Ramos (cell line): Measurements from ENCODE around the gene TSNAXIP1.
"Not testable (repeated sequence)": the region's sequence is repeated elsewhere in the genome, so short reads cannot be mapped to it uniquely, and the experiment has no call there.

Experiments used
- in situ Hi-C: fragments of 300-500 bp; cut with MboI; formaldehyde crosslinking; loops from one replicate; pipeline ENCODE4 v1.14.3; 2022; ENCODE audit warnings: low sequenced_read_pairs; ENCODE audit not compliant: unreplicated experiment

Gene TSNAXIP1

DNA sequence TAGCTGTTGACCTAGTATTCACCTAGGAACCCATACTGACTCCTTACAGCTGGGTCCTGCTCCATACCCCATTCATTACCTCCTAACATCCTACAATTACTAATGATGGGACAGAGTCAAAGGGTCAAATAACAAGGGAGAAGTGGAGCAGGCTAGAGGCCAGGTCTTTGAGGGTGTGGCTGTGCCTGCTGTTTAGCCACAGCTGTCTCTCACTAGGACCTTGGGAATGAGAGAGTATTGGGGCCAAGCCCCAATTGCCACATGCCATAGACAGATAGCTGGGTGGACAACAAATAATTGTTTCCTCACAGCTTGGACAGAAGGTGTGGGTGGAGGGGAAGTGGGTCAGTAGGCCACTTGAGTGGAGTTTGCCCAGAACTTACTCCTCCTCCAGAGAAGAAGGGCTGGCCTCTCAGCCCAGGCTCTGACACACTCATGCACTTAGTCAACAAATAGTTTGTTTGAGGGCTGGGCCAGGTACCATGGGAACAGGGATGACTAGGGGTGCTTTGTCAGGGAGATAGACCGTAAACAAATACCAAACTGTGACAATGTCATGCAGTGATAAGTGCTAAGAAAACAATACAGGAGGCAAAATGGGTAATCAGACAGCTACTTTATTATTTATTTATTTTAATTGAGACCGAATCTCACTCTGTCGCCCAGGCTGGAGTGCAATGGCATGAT, 51.0 kb downstream of the TSNAXIP1 start:
- in situ Hi-C loops = no loop called here

DNA sequence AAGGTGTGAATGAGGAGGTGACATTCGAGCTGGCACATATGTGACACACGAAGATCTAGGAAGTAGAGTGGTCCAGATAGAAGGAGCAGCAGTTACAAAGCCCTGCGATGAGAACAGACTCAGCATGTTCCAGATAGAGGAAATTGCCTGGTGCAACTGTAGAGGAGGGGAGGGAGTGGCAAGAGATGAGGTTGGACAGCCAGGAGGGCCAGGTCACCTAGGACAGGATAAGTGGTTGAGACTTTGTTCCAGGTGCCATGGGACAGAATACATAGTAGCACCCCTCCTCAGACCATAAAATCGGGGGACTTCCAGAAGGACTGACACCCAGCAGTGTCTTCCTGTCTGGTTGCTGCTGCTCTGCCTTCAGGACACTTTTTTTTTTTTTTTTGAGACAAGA, 51.8 kb downstream of the TSNAXIP1 start:
- in situ Hi-C loops = no loop called here

DNA sequence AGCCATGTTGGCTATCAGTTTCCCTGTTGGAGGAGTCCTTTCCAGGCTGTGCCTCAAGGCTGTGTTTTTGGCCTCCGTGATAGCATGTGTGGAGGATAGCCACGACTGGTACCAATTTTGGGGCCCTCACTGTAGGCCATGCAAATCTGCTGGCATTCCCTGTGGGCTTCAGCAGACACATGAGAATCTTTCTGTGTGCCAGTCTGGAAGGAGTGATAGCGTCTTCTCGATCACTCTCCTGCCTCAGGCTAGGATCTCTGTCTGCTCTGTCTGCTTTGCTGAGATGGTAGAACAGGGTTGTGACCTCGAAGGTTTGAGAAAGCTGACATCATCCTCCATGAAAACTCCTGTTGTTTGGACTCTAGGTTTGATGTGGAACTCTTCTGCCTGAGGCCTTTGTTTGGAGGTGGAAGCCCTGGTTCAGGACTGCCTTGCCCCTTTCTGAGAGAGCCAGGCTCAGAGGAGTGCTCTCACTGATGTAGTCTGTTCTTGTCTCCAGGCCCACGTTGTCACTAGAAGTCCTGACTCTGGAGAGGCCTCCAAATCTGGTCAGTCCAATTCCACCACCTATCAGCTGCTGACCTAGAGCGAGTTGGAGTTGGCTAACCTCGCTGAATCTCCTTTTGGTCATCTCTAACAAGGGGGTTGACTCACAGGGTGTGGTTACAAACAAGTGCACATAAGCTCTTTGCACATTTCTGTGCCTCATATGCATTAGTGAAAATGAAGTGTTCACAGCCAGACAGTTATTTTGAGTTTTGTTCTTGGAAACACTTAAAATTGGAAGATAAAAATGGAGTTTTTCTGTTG, 54.1 kb downstream of the TSNAXIP1 start:
- in situ Hi-C loops = no loop called here

DNA sequence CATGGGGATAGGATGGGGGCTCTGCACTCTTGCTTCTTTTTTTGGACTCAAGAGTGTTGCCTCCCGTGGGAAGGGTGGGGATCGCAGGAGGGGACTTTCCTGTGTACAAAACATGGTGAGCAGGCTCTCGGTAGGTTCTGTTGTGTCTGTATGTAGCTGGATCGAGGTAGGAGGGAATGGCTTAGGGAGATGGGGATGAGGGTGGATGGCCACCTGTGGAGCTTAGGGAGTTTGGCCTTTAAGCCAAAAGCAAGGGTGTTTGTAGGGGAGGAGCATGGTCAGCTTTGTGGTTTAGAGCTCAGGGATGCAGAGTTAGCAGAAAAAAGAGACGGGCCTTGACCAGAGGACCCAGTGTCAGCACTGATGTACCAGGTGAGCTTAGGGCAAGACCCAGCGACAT, 55.2 kb downstream of the TSNAXIP1 start:
- in situ Hi-C loops = no loop called here

DNA sequence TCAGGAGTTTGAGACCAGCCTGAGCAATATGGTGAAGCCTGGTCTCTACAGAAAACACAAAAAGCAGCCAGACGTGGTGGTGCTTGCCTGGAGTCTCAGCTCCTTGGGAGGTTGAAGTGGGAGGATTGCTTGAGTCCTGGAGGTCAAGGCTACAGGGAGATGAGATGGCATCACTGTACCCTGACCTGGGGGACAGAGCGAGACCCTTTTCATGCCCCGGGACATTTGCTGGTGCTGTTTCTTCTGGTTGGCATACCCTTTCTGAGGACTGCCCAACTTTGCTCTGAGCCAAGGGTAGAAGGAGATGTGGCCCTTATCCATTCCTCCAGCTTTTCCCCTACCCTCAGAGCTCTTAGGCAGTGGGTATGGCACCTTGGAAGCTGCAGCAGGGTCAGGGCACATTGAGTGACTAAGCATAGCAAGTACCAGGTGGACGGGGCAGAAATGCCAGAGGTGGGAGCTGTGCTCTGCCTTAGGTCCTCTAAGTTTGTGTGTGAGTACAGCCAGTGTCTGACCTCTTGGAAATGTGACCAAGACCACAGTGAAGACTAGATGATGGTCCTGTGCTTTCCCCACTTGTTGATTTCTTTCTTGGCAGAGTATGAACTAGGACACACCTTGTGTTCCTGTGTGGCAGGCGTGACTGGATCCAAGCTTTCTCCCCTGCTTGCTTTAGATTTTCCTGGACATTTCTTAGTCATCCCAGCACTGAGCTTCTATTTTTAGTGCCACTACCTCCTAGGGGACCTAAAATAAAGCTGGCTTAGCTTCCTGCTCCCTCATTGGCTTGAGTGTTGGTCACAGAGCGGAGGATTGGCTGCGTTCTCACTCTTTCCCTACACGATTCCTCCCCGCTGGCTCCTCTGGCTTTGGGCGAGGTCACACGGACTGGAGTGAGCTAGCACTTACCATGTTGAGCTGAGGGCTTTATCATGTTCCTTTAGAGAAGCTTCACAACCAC, 56.2 kb downstream of the TSNAXIP1 start:
- in situ Hi-C loops = no loop called here

DNA sequence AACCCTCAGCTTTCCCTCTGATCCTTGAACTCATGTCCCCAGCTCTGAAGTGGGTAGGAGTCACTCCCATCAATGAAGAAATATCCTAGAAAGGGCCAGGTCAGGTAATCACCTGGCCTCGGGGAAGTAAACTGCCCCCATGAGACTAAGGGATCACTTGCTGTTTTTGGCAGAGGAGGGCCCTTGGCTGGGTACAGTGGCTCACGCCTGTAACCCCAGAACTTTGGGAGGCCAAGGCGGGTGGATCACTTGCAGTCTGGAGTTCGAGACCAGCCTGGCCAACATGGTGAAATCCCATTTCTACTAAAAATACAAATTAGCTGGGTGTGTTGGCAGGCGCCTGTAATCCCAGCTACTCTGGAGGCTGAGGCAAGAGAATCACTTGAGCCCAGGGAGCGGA, 57.4 kb downstream of the TSNAXIP1 start:
- in situ Hi-C loops = not testable (repeated sequence)

DNA sequence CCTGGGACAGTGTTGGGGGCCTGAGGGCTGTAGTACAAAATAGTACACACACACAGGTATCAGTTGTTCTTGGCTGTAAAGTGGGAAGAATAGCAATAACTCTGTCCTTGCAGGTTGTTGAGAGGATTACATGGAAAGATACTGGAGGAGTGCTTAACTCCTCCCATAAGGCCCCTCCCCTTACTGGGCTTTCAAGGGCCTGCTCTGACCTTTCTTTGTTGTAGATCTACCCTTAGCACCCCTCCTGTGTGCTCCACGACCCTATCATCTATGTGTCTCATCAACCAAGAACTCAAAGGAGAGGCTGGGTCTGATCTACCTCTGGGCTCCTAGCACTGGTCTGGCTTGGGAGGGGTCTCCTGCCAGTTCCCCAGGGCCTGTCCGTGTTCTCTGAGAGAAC, 57.9 kb downstream of the TSNAXIP1 start:
- in situ Hi-C loops = no loop called here

DNA sequence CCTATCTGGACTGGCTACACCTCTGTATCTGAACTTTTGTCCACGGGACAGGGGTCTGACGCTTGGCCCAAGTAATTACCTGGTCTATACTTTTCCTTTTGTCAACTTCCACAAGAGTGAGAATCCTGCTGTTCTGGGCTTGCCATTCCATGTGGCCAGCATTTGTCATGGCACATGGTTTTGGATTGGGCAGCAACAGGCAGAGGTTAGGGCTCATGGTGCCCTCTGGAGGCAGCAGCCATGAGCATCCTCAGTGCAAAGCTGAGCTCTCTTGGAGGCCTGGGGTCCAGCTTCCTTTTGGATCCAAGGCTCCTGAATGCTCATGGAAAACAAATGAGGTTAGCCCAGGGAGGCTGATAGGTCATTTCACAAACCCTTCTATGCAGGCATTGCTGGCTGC, 58.6 kb downstream of the TSNAXIP1 start:
- in situ Hi-C loops = no loop called here

DNA sequence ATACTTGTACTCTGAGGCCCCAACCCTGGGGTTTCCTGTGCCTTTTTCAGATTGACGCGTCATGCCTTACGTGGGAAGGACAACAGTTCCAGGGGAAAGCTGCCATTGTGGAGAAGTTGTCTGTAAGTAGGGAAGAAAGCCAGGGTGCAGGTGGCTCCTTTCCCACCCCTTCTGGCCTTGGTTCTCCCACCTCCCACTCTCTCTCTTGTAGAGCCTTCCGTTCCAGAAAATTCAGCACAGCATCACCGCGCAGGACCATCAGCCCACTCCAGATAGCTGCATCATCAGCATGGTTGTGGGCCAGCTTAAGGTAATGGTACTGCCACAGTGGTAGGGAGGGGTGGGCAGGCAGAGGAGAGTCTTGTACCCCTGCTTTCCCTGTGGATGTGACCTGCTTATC, 61.6 kb downstream of the TSNAXIP1 start:
- in situ Hi-C loops = no loop called here

DNA sequence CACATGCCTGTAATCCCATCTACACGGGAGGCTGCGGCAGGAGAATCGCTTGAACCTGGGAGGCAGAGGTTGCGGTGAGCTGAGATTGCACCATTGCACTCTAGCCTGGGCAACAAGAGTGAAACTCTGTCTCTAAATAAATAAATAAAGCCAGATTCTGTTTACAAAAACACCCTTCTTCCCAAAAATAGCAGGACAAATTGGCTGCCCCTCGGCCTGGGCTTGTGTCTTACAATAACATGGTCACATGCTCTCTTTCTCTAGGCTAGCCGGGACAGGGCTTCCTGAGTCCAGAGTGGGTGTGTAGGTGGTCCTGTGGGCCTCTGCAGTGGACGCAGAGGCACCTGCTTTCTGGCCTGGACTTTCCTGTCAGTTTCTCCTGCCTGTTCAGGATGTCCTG, 63.0 kb downstream of the TSNAXIP1 start:
- in situ Hi-C loops = no loop called here

DNA sequence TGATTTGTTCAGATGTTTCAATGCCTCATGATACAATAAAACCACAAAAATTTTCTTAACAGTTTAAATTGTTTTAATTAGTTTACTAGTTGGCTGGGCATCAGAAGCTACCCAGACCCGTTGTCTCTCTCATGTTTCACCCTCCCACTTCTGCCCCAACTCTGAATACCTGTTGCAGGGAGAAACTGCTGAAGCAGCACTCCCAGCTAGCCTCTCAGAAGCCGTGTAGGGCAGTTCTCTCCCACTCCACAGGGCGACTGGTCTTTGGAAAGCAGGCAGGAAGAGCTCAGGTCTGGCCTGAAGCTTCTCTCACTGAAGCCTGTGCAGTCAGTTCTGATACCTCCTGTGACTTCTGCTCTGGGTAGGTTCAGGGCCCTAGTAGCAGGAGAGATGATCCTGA, 64.6 kb downstream of the TSNAXIP1 start:
- in situ Hi-C loops = no loop called here

DNA sequence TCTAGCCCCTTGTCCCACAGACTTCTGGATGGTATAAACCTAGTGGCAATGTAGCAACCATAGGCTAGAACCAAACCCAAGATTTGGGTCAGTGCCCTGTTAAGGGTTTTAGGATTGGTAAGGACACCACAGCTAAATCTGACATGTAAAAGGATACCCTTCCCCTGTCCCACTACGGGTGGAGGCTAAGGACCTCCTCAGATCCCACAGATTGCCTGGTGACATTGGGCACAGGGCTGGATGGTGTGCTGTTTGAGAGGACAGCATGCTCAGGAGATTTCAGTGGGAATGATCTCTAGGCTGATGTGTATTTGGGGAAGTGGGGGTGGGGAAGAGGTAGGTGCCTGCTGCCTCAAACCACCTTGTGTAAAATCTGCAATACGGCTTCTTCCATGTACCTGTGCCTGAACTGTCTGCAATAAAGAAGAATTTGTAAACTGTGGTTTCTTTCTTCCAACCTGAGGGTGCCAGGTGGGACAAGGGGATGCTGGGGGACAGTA, 65.5 kb downstream of the TSNAXIP1 start:
- in situ Hi-C loops = no loop called here

DNA sequence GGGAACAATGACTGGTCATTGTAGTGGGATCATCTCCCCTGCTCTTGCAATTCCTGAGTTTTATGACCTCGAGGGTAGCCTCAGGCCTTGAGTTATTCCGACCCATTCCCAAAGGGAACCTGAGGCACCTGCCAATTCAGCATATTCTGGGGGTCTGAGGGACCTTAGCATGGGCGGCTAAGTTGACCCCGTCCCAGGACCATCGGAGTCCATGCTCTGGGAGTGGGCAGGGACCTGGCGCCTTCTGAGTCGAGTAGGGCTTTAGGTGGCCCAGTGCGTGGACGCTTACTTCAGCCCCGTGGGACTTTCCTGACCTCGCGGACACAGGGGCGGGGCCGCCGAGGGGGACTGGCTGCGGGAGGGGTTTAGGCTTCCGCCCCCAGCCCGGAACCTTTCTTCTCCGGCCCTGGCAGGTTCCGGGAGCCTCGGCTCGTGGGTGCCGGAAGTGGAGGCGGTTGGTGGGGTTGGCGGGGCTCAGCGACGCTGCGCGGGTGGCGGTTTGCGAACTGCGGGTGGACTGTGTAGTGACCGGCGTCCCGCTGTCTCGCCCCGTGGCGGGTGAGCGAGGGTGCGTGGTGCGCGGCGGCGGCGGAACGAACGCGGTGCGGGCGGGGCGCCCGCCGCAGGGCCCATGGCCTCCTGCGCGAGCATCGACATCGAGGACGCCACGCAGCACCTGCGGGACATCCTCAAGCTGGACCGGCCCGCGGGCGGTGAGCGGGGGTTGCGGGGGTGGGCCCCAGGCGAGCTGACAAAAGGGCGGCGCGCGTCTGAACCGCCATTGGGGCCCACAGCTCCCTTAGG, 66.1 kb downstream of the TSNAXIP1 start, which contains the start of gene EDC4:
TSS of gene EDC4 (plus strand) at position 422 of the 804 bp plus-strand sequence. CDS start at position 632, 210 bp downstream.
- in situ Hi-C loops = no loop called here

DNA sequence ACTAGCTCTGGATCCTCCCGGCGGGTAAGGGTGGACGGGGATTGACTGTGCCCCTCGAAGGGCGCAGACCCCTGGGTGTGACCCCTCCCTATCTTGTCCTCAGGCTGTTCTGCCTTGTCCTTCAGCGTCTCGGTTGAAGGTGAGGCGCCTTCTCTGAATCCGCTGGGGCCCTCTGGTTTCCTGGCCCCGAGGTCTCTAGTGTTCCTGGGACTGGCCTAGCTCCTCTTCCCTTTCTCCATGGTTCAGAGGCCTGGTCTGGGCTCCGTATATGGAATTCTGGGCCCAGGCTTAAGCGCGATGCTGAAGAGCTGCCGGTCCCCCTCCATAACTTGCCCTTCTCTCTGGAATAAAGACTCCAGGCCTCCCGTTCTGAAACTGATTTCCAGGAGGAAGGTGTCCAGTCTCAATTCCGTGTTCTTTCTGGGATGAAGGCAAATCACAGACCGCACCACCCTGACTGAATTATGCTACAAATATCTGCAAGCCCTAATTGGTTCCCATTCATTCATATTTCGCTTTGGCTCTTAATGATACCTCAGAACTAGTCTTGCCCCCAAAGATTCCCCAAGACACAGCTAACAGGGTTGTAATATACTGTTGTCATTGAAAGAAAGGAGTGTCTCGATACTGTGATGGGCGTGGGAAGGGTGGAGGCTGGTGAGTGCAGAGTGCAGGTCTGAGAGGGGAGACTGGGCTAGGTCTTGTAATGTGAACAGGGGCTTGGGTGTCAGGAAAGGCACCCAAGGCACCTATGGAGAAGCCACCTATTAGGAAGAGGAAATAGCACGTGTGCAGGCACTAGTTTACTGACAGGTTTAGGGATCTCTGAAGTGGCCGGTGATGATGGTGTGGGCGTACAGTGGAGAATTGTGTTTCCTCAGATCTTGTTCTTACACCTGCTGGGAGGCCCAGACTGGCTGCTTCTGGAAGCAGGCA, 67.0 kb downstream of the TSNAXIP1 start:
- in situ Hi-C loops = no loop called here

DNA sequence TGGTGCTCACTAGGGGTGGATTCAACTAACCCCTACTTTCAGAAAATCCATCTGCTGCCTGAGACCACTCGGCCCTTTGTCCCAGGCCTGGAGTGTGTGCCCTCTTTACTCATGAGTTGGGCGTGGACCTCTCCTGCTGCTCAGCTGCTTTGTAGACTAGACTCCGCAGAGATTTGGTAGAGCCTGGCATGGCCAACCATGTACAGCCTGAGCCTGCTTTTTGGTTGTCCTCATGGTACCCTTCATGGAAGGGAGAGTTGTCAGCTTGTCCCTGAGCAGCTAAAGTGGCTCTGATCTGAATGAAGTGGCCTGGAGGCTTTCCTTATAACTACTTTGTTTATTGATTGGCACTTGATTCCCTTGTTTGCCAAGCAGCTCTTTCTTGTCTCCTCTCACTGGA, 67.7 kb downstream of the TSNAXIP1 start:
- in situ Hi-C loops = no loop called here

DNA sequence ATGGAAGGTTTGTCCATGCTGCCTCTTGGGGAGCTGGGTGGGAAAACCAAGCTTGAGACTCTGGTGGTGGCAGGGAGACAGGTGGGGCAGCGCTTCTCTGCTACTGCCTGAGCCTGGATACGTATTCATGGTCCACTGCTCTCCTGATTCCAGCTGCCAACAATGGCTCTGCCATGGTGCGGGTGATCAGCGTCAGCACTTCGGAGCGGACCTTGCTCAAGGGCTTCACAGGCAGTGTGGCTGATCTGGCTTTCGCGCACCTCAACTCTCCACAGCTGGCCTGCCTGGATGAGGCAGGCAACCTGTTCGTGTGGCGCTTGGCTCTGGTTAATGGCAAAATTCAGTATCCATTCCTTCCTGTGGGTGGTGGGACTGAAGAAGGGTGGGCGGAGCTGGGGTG, 70.4 kb downstream of the TSNAXIP1 start:
- in situ Hi-C loops = no loop called here
